GM18511 (cell line): ENCODE results near the gene SF3A1.

Source experiments
- ATAC-seq: cut with Tn5 transposase; IDR thresholded peaks from one replicate; pipeline ENCODE4 v1.9.1; 2021; ENCODE audit warnings: mild to moderate bottlenecking, moderate library complexity; ENCODE audit not compliant: unreplicated experiment

The SF3A1 gene

DNA sequence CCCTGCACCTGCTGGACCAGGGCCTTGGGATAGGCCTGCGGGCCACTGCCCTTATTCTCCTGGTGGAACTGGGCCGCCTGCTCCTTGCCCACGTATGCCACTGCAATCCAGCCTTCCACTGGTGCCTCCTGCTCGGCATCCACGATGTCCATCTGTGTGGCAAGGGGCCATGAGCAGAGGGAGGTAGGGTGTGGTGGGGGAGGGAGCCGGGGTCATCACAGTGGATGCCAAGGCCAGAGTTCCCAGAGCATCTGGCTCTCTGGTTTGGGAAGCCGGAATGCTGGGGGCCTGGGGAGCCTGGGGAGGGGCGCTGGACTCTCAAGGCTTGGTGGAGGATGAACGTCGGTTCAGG is 29.9 kb upstream of the SF3A1 start:
- peak; percentile 6 for ATAC-seq

DNA sequence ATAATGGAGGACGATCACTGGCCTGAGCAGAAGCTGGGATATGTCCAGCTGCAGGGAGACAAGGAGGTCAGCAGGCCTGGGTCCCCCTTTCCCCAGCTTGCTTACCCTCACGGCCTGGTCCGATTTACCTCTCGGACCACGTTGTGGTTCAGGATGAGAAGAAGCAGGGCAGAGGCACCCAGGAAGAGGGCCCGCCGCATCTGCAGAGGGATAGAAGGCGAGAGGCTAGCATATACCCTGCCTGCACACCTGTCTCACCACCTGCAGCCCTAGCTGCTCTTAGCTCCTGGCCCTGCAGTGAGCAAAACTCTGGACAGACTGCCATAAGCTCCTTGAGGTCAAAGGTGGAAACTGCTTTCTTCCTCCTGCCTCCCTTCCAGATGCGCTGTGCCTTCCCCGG is 29.2 kb upstream of the SF3A1 start:
- no peak for ATAC-seq

DNA sequence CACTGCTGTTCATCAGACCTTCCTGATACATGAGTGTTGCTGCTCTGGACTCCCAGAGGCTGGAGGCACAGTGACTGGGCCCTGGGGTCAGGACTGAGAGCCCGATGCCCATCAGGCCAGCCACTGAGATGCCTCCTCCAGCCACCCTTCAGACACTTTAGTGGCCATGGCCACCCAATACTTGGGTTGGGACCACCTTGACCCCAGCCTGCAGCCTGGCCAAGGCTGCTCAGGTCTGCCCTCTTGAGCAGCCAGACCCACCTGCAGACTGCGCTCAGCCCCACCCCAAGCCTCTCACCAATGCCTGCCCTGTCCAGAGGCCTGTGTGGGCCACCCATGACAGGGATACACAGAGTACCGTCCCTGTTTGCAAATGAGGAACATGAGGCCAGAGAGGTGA is 26.4 kb upstream of the SF3A1 start:
- no peak for ATAC-seq

DNA sequence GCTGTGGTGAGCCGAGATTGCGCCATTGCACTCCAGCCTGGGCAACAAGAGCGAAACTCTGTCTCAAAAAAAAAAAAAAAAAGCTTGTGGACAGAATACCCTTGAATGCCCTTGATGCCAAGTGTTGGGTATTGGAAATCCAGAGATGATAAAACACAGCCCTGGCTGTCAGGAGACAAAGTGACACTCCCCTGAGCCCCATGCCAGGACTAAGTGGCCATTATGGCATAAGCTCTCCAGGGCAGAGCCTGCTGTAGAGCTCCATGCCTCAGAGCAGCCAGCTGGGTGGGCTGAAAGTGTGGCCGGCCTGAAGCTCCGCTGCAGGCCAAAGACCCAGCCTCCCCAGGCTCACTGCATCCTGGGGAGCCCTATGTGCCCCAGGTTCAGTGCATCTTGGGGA is 25.6 kb upstream of the SF3A1 start:
- no peak for ATAC-seq

DNA sequence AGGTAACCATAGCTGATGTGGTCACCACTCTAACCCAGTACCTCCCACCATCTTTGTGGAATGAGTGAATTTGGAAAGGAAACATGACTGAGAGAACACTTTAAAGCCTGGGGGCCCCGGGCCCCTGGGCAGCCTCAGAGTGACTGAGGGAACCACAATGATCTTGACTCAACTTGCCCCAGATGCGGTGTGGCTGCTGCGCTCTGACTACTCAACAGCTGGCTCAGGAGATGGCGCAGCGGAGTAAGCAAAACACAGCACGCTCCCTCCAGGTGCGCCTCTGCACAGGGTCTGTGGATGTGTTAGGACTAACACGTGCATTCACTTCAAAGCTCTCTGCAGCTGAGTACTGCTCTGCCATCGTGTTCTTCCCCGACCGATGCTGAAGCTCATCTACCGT is 24.6 kb upstream of the SF3A1 start:
- no peak for ATAC-seq

DNA sequence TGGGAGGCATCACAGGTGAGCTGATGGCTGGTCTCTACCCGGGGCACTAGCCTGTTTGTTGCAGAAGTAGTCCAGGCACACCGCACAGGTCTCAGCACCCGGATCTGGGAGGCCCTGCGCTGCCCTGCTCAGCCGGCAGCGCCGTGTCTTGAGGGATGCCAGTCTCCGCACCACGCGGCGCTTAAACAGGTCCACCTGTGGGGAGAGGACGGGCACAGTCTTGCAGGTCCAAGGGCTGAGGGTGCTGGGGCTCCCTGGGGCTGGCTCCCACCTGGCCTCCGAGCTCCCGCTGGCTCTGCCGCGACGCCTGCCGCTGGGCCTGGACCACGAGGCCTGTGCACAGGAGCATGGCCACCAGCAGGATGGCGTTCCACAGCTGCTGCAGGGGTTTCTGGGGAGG is 23.3 kb upstream of the SF3A1 start:
- ATAC-seq, result no peak

DNA sequence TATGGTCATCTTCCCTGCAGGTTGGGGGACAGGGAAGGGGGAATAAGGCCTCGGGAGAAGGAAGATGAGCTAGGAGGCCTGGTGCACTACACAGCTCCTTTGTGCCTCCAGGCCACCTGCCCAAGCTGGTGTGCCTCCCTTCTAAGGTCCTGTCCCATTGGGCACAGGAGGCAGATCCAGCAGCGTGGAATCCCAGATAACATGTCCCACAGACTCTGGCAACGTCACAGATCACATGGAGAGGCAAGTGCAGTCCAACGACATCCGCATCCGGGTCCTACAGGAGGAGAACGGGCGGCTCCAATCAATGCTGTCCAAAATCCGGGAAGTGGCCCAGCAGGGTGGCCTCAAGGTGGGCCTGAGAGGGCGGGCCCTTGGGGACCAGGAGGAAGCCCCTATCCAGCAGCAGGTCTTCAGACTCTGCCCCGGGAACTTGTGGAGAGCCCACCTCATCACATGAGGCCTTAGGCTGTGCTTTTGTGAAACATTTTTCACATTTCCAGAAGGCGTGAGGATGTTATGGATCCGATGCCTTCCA is 18.7 kb upstream of the SF3A1 start:
- no peak for ATAC-seq

DNA sequence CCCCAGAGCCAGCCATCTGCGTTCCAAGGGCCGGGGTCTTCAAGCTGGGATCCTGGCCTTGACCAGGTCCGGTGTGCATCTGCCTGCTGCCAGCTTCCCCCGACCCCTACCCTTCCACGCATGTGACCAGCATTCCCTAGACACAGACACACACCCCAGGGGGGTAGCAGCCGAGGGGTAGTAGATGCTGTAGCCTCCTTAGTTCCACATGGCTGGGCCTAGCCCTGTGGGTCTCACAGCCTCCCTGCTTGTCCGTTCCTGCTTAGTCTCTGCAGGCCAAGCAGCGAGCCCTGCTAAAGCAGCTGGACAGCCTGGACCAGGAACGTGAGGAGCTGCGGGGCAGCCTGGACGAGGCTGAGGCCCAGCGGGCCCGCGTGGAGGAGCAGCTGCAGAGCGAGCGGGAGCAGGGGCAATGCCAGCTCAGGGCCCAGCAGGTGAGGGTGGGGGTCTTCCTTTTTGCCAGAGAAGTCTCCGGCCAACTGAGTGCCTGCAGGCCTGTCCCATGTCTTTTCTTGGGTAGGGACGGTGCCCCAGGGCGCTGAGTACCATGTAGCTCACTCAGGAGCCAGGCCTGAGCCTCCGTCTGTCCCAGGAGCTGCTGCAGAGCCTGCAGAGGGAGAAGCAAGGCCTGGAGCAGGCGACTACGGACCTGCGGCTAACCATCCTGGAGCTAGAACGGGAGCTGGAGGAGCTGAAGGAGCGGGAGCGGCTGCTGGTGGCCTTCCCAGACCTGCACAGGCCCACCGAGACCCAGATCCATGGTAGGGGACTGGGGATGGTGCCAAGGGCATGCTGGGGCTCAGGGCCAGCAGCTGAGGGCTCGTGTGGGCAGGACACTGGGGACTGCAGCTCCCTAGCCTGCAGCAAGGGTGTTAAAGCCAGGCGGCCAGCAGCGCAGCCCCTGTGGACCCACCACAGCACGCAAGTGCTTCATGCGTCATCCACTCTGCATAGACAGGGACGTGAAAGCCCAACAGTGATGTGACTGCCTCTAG is 16.9 kb upstream of the SF3A1 start:
- ATAC-seq, result no peak

DNA sequence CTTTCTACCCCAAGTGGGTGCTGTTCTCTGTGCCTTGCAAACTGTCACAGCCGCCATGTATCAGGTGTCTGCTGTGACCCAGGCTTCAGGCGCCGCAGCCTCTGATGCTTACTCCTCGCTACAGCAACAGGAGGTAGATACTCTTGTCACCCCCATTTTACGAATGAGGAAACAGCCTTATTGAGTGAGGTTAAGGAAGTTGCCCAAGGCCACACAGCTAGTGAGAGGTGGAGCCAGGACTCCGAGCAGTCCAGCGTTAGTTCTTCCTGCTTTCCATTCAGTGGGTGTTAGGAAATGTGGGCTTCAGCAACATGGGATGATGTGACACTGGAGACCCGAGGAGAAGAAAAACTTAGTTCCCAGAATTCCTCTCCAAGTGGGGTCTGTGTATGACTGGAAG is 16.2 kb upstream of the SF3A1 start:
- ATAC-seq, result no peak

DNA sequence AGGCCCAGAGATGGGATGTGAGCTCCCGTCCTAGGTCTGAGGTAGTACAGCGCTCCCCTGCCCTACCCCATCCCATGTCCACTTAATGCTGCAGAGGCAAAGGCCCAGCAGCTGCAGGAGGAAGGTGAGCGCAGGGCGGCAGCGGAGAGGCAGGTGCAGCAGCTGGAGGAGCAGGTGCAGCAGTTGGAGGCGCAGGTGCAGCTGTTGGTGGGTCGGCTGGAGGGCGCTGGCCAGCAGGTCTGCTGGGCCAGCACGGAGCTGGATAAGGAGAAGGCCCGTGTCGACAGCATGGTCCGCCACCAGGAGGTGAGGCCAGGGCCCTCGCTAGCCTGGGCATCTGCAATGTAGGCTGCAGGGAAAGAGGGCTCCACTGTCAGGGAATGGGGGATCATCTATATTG is 15.3 kb upstream of the SF3A1 start:
- ATAC-seq, result no peak

DNA sequence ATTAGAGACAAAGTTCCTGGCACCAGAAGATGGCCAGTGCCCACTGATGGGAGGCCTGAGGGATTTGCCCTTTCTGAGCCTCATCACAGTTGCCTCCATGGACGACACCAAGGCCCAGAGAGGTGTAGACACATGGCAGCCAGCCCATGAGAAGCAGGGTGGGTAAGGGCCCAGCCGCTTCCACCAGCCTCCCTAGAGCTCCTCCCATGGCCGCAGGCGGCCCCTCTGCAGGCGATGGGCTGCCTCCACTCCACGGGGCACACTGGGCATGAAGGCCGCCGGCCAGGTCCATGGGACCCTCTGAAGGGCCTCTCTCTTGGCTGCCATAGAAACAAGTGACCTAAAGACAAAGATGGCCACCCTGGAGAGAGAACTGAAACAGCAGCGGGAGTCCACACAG is 14.6 kb upstream of the SF3A1 start:
- no peak for ATAC-seq

DNA sequence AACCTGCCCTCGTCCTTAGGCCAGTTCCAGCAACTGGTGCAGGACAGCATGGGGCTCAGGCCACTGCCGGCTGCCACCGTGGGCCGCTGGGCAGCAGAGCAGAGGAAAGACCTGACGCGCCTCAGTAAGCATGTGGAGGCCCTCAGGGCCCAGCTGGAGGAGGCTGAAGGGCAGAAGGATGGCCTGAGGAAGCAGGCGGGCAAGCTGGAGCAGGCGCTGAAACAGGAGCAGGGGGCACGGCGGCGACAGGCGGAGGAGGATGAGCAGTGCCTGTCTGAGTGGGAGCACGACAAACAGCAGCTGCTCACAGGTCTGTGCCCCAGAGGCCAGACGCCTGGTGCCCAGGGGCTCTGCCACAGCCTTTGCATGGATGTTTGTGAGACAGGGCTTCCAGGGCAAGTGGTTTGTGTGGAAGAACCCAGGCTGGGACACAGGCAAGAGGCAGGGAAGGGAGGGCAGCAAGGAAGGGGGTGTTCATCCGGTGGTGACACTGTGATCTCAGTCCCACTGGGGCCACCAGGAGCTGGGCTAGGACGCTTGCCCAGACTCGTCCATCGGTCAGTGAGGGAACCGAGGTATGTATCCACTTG is 14.0 kb upstream of the SF3A1 start:
- ATAC-seq, result no peak

DNA sequence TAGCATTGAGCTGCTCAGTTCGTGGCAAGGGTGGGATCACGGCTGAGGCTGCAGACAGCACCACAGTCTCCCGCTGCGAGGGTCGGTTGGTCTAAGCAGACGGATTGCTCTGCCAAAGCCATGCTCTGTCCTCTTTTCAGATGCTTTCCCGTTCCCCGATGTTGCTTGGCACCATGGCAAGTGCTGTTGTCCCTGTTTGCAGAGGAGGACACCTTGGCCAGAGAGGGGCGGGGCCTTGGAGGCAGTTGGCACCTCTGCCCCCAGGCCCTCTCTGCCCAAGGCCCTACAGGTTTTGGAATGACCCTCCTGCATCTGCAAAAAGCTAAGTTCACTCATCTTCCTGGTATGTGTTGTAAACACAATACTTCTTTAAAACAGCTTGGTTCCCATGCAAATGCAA is 11.7 kb upstream of the SF3A1 start:
- ATAC-seq, result no peak

DNA sequence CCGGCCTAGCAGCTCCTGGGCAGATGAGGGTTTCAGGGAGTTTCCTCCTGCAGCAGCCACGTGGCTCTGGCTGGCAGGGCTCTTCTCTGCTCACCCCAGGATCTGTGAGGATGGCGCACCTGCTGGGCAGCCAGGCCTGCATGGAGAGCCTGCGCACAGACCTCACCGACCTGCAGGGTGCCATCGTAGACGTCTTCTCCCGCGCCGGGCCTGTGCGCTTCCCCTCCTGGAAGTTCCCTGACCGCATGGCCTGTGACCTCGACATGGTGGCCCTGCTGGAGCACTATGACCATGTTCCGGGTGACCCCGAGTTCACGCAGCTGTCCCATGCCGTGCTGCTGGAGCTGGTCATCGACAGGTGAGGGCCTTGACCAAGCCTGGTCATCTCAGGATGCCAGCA is 9.2 kb upstream of the SF3A1 start:
- ATAC-seq, result no peak

DNA sequence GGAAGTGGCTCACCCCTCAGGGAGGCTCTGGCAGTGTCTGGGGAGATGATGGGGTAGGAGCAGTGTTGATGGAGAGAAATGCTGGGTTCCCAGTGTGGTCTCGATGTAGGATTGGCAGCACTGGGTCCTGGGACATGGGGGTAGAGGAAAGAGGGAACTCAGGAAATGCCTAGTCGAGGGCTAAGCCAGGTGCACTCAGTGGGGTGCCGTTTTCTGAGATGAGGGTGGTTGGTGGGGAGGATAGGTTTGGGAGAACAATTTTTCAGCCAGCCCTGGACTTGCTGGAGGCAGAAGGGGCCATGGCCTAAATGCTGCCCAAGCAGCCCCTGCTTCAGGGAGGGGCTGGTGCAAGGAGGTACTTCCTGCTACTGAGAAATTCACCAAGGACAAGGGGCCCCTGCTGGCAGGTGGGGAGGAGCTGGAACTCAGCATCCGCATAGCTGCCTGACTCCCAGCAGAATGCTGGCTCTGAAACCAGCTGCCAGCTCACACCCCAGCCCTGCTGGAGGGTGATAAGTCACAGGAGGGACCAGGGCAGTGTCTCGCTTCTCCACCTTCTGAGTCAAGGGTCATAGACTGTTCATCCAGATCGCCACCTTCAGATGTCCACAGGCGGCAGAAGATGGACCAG is 6.1 kb upstream of the SF3A1 start:
- no peak for ATAC-seq

DNA sequence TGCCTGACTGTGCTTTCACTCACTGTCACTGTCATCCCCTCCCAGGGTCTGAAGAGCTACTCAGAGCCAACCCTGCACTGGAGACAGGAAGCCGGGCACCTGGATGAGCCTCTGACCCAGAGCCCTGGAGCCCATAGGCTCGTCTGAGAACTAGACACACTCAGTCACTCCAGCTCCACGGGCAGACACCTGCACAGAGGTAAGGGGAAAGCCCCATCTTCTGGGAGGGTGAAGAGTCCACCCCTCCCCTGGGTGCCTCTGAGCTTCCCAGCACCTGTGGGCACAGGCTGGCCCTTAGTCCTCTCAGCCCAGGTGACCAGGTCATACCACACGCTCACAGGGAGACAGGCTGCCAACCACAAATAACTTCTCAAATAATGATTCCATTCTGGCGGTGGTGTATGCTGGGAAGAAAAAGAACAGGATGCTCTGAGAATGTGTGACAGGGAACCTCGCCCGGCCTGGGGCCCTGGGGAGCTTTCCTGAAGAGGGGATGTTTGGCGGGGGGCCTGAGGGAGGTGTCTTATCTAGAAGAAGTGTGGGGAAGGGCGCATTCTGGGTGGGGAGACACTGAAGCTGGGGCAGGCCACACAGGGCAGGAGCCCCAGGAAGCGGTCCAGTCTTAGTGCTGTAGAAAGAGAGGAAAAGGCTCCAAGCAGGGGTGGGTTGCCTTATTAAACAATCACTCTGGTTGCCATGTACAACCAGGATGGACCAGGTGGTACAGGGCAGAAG is 5.4 kb upstream of the SF3A1 start:
- ATAC-seq, result no peak

DNA sequence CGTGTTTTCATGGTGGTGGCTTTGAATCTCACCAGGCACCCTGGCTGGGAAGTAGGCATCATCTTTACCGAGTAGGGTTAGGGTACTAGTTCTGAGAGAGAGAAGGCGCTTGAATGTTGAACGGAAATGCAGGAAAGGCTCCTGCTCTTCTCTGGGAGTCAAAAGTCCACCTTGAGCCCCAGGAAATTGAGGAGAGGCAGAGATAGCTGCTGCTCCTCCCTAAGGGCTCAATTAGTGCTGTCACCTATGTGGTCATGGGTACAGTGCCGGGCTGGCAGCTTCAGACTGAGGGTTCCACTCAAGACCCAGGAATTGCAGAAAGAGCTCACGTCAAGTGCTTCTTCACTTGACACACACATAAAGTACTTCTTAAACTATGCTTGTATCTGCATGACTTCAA is 1.8 kb upstream of the SF3A1 start:
- no peak for ATAC-seq

DNA sequence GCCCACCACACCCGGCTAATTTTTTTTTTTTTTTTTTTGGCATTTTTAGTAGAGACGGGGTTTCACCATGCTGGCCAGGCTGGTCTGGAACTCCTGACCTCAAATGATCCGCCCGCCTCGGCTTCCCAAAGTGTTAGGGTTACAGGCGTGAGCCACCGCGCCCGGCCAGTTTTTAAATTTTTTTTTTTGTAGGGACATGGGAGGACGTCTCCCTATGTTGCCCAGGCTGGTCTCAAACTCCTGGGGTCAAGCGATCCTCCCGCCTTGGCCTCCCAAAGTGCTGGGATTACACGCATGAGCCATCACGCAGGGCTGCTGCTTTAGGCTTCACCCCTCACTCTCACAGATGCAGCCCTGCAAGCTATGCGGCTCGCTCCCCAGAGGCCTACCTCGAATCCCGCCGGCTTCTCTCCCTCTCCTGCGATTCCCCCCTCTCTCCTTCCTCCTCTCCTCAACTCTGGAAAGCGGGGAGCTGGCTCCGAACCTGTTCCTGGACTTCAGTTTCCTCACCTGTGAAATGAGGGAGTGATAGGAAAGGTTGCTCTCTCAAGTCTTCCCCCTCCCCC is 1.0 kb upstream of the SF3A1 start:
- no peak for ATAC-seq

DNA sequence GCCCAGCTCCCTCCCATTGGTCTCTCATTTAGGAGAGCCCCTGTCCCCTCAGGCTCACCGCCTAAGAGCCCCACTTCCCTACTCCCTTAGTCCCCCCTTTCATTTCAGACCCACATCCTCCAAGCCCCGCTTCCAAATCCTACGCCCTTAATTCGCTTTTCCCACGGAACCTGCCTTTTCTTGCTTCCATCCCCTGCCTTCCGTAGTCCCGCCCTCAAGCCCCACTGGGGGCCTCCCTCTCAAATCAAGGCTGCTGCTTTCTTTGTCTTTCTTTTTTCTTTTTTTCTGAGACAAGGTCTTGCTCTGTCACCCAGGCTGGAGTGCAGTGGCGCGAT is 509 bp upstream of the SF3A1 start:
- no peak for ATAC-seq

DNA sequence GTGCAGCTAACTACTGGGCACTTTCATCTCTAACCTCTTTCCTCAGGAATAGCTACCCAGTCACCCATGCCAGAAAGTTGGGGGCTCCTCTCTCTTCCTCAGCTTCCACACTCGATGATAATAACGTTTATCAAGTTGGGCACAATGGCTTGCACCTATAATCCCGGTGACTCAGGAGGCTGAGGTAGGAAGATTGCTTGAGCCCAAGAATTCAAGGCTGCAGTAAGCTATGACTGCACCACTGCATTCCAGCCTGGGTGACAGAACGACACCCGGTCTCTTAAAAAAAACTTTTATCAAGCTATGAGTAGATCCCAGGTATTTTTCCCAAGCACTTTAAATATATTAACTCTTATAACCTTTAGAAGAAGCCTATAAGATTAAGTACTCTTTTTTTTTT is 2.0 kb downstream of the SF3A1 start:
- no peak for ATAC-seq

DNA sequence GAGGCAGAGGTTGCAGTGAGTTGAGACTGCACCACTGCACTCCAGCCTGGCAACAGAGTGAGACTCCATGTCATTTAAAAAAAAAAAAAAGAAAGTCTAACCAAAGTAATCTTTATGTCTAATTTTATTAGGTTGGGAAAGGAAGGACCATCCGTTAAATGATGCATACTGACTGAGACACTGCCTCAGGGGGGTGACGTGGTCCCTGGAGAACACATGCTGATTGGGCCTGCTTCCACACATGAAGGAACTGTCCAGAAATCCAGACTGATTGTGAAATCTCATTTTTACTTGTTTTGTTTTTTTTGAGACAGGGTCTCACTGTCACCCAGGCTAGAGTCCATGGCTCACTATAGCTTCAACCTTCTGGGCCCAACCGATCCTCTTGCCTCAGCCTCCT is 5.5 kb downstream of the SF3A1 start:
- ATAC-seq, result no peak
